Right forelimb (tissue), 1 donor: ENCODE measurements around the gene ZNF561.
A peak's percentile ranks its signal among the peaks of the same experiment; 100 is the strongest.
"Not testable (repeated sequence)": the region's sequence is repeated elsewhere in the genome, so short reads cannot be mapped to it uniquely, and the experiment has no call there.

Experiments
- DNase-seq: peaks from one replicate; pipeline ENCODE4 v3.0.0-alpha.2; 2018

ZNF561 gene

GRCh38 chr19:9621156-9622037 lies at the start of gene ZNF561:
Gene ZNF561, minus strand, starts transcription at chr19:9621232. Its CDS starts 1,776 bp downstream, at chr19:9619456.
- peak; percentile 95 for DNase-seq

DNA sequence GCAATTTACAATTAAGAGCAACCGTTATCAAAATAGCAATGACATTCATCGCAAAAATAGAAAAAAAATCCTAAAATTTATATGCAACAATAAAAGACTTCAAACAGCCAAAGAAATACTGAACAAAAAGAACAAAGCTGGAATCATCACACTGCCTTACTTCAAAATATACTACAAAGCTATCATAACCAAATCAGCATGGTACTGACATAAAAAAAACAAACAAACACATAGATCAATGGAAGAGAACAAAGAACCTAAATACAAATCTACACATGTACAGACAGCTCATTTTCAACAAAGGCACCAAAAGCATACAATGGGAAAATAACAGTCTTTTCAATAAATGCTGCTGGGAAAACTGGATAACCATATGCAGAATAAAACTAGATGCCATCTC lies 47.5 kb upstream of the ZNF561 start:
- DNase-seq: no peak

DNA sequence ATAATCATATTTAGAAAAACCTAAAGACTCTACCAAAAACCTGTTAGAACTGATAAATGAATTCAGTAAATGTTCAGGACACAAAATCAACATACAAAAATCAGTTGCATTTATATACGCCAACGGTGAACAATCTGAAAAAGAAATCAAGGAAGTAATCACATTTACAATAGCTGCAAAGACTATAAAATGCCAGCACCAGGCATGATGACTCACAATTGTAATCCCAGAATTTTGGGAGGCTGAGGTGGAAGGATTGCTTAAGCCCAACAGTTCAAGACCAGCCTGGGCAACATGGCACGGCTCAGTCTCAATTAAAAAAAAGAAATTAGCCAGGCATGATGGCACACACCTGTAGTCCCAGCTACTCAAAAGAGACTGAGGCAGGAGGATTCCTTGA lies 46.9 kb upstream of the ZNF561 start:
- no peak for DNase-seq

DNA sequence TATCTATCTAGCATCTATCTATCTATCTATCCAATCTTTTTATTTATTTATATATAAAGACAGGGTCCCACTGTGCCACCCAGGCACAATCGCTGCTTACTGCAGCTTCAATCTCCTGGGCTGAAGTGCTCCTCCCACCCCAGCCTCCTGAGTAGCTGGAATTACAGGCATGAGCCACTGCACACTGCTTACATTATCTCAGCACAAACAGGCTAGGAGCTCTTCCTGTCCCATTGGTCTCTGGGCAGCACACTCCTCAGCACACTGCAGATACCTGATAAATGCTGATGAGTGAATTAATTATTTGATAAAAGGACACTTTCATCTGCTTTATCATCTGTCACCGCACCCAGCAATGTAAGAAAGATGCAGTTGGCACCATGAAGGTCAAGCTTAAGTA lies 37.7 kb upstream of the ZNF561 start:
- no peak for DNase-seq

DNA sequence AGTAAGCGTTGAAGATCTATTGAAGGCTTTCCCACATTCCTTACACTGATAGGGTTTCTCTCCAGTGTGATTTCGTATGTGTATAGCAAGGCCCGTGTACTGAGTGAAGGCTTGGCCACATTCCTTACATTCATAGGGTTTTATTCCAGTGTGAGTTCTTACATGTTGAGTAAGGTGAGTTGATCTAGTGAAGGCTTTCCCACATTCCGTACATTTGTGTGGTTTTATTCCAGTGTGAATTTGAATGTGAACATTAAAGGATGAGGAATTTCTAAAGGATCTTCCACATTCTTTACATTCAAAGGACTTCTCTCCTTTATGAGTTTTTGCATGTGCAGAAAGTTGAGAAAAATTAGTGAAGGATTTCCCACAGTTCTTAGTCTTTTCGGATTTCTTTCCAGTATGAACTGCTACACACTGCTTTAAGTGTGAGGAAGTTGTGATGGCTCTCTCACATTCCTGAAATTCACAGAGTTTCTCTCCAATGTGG lies 32.1 kb upstream of the ZNF561 start:
- DNase-seq: not testable (repeated sequence)

GRCh38 chr19:9651464-9651863 lies 30.4 kb upstream of the ZNF561 start:
- DNase-seq: not testable (repeated sequence)

DNA sequence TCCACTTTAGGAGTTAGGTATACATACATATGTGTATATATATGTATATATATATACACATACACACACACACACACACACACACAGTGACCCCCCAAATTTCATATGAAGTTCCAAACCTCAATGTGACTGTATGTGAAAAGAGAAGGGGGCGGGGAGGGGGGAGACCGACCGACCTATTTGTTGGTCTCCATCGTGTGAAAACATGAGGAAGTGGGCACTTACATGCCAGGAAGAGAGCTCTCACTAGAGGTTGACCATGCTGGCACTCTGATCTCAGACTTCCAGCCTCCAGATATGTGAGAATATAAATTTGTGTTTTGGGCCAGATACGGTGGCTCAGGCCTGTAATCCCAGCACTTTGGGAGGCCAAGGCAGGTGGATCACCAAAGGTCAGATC lies 29.3 kb upstream of the ZNF561 start:
- DNase-seq: no peak

DNA sequence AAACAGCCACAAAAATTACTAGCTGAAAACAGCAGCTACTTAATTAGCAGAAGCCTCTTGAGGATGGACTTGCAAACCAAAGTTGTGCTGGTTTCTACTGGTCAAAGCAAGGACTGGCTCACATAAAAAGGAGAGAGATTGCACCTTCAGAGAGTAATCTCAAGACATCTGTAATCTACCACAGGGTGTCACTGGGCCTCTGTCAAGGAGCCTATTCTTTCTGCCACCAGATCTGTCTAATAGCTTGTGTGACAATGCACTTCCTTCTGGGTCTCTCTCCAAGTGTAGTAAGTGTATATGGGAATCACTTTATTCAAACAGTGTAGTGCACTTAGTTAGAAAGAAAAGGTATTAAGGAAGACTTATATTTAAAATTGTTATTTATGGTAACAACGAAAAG lies 24.4 kb upstream of the ZNF561 start:
- DNase-seq: no peak

DNA sequence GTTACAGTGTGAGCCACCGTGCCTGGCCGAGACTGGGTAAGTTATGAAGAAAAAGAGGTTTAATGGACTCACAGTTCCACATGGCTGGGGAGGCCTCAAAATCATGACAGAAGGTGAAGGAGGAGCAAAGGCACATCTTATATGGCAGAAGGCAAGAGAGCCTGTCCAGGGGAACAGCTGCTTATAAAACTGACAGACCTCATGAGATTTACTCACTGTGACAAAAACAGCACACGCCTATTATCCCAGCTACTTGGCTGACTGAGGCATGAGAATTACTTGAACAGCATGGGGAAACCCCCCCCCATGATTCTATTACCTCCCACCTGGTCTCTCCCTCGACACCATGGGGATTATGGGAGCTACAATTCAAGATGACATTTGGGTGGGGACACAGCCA lies 23.4 kb upstream of the ZNF561 start:
- DNase-seq: no peak

DNA sequence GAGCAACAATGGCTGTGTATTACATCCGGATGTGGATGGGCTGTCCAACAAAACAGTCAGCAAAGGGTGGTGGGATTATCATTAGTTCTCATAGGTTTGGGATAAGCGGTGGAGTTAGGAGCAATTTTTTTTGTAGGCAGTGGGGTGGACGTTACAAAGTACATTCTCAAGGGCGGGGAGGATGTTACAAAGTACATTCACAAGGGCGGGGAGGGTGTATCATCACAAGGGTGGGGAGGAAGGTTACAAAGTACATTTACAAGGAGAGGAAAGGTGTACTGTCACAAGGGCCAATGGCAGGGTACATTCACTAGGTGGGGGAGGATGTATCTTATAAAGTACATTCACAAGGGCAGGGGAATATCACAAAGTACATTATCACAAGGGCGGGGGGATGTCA lies 20.8 kb upstream of the ZNF561 start:
- no peak for DNase-seq

DNA sequence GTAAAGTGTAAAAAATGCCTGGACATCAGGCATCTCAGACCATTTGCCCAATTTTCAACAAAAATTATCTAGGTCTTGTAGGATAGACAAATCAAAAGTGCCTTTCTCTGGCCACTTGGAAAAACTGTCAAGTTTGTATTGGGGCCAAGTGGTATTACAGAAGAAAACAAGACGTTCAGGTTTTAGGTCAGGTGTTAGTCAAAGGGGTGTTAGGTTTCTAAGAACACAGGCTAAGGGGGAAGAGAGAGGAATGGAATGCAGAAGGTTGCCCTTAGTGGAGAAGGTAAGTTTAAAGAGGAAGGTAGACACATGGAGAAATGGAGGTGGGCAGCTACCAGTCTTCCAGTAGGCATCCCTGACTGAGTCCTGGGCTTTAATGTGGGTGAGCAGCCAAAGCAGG lies 19.9 kb upstream of the ZNF561 start:
- DNase-seq: no peak

- DNase-seq: no peak
Measured at GRCh38 chr19:9636018-9636417, 15.0 kb upstream of the ZNF561 start.

DNA sequence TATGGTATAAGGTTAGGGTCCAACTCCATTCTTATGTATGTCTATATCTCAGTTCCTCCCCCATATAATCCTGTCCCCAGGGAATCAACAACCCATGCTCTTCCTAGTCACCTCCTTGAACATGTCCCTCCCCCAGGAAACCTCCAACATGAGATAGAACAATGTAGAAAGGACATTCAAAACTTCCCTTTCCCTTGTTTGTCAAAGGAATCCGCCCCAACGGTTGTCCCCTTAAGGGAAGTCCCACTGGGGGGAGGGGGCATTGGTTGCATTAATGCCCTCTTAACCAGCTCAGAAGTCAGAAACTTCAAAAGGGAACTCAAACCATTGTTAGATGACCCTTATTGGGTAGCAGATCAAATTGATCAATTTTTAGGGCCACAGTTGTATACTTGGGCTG lies 6.8 kb upstream of the ZNF561 start:
- DNase-seq: no peak

GRCh38 chr19:9622531-9622930 lies 1.5 kb upstream of the ZNF561 start:
- no peak for DNase-seq

DNA sequence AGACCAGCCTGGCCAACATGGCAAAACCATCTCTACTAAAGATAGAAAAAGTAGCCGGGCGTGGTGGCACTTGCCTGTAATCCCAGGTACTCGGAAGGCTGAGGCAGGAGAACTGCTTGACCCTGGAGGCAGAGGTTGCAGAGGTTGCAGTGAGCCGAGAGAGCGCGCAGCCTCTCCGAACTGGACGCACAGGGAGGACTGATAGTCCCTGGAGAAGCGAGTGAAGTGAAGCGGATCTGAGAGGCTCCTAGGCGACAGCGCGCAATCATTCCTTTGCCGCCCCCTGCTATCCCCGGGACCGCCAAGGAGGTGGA lies 233 bp downstream of the ZNF561 start:
- DNase-seq: no peak

DNA sequence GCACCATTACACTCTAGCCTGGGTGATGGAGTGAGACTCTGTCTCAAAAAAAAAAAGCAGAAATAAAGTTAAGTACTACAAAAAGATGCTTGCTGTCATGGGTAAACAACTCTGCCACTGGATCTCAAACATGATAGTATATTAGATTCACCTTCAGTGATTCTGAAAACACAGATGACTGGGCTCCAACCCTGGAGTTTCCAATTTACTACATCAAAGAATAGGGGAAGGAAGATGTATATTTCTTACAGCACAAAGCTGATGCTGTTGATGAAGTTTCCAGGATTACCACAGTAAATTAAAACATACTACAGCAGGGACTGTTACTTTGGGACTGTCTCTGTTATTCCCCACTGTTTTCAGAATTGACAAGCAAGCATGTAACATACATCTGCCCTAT lies 5.2 kb downstream of the ZNF561 start:
- DNase-seq: no peak

- DNase-seq: no peak
Measured at GRCh38 chr19:9610484-9611113, 10.4 kb downstream of the ZNF561 start.

DNA sequence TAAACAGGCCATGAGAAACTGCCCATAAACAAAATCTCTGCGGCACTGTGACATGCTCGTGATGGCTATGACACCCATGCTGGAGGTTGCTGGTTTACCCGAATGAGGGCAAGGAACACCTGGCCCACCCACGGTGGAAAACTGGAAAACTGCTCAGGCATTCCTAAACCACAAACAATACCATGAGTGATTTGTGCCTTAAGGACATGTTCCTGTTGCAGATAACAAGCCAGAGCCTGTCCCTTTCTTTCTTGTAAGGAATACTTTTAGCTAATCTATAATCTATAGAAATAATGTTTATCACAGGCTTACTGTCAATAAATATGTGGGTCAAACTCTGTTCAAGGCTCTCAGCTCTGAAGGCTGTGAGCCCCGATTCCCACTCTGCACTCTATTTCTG lies 12.1 kb downstream of the ZNF561 start:
- DNase-seq: no peak

DNA sequence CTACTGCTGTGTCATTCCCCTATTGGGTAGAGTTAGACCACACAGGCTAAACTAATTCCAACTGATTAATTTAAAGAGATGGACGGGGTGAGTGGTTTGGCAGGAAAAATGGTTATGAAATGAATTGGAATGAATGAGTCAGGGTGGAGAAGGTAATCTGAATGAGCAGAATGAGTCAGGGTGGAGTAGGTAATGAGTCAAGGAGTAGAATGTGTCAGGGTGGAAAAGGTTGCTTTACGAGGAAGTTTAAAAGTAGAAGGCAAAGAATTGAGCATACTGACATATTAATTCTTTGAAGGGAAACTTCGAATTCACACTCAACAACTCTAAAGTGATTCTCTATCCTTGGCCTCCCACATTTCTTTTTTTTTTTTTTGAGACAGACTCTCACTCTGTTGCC lies 24.0 kb downstream of the ZNF561 start:
- no peak for DNase-seq

DNA sequence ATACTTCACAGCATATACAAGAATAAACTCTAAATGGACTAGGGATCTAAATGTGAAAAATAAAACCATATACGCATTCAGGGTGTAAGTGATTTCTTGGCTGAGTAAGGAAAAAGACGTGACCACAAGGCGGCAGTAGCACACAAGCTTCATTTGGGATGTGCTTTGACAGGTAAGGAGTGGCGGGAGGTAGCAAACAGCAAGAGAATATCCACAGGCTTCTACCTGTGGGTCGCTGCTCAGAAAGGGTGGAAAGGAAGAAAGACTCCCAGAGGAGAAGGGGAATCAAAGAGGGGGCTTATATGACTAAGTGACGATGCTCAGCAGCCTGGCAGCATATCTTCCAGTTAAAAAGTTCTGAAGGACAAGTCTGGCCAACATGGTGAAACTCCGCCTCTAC lies 34.3 kb downstream of the ZNF561 start:
- DNase-seq: peak; percentile 57

DNA sequence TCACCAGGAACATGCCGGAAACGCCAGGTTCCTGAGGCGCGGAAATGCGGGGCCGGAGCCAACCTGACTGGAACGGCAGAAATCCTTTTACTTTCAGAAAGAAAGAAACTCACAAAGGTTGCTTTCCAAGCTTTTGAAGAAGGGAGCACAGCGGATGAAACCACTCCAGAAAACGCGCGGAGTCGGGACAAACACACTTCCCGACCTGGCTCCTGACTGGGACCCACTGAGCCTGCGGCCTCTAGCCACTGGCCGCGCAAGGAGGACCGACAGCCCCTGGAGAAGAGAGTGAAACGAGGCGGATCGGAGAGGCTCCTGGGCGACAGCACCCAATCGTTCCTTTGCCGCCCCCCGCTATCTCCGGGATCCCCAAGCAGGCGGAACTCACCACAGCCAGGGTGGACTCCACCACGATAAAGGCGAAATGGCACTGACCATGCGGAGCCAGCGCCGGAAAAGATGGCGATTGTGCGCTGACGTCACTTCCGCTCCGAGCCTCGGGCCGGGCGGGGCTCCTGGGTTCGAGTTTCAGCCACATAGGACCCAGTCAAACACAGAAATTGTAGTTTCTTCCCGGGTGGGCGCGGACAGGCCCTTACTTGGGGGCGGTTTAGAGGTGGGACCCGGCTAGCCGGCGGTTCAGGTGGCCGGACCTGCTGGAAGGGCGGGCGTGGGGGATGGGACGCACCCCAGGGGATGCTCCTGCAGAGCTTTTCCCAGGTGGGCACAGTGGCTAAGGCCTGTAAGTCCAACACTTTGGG lies 36.8 kb downstream of the ZNF561 start, which contains the start of gene ZNF121:
TSS of gene ZNF121 (minus strand) at position 432 of the 761 bp plus-strand sequence. CDS start 16,407 bp downstream, outside the sequence.
- DNase-seq: peak; percentile 94

DNA sequence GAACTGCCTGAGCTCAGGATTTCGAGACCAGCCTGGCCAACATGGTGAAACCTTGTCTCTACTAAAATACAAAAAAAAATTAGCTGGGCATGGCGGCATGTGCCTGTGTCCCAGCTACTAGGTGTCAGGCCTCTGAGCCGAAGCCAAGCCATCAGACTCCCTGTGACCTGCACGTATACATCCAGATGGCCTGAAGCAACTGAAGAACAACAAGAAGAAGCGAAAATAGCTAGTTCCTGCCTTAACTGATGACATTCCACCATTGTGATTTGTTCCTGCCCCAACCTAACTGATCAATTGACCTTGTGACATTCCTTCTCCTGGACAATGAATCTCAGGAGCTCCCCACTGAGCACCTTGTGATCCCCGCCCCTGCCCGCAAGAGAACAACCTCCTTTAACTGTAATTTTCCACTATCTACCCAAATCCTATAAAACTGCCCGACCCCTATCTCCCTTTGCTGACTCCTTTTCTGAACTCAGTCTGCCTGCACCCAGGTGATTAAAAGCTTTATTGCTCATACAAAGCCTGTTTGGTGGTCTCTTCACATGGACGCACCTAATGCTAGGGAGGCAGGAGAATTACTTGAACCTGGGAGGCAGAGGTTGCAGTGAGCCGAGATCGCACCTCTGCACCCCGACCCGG lies 38.8 kb downstream of the ZNF561 start:
- DNase-seq: not testable (repeated sequence)

DNA sequence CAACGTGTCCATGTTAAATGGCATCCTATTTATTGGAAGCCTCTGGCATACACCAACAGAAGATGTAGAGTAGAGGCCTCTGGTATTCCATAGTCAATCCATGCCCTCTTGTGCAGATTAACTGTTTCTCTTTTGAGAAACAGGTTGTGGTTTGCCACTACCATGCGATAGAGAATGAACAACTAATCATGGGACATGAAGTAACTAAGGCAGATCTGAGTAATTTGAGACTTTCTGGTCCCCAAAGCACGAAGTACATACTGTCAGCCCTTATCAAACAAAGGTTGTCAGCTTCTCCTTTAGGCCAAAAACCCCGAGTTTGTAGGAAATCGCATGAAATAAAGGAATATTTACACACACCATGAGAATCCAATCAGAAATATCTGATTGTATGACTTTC lies 40.3 kb downstream of the ZNF561 start:
- DNase-seq: no peak
